Suprapubic skin (tissue), 4 donors: ENCODE results near the gene MAG.

ENCODE experiments used
- EP300 ChIP-seq: sonication (generic); formaldehyde crosslinking; IDR thresholded peaks from one replicate; pipeline ENCODE4 v1.6.1; 2017; ENCODE audit warnings: antibody characterized with exemption
- POLR2A ChIP-seq, 2 donors: fragments of 450-650 bp; IDR thresholded peaks; one replicate each; pipeline ENCODE4 v1.6.1; 2017; ENCODE audit warnings: antibody characterized with exemption in 2 of 2, mild to moderate bottlenecking in 2 of 2, moderate library complexity in 2 of 2
- POLR2AphosphoS5 ChIP-seq, 3 donors: sonication (generic); formaldehyde crosslinking; IDR thresholded peaks; one replicate each; pipeline ENCODE4 v1.6.1; 2017; ENCODE audit warnings: antibody characterized with exemption in 3 of 3
- TF ChIP-seq, protein P1 (sequence below), 2 donors: fragments of 200-600 bp in 1 of 2; fragments of 450-650 bp in 1 of 2; sonication (generic) in 1 of 2; IDR thresholded peaks; one replicate each; pipeline ENCODE4 v1.5.1; 2016 to 2019; ENCODE audit warnings: antibody characterized with exemption in 2 of 2, mild to moderate bottlenecking in 1 of 2, moderate library complexity in 1 of 2

DNA sequence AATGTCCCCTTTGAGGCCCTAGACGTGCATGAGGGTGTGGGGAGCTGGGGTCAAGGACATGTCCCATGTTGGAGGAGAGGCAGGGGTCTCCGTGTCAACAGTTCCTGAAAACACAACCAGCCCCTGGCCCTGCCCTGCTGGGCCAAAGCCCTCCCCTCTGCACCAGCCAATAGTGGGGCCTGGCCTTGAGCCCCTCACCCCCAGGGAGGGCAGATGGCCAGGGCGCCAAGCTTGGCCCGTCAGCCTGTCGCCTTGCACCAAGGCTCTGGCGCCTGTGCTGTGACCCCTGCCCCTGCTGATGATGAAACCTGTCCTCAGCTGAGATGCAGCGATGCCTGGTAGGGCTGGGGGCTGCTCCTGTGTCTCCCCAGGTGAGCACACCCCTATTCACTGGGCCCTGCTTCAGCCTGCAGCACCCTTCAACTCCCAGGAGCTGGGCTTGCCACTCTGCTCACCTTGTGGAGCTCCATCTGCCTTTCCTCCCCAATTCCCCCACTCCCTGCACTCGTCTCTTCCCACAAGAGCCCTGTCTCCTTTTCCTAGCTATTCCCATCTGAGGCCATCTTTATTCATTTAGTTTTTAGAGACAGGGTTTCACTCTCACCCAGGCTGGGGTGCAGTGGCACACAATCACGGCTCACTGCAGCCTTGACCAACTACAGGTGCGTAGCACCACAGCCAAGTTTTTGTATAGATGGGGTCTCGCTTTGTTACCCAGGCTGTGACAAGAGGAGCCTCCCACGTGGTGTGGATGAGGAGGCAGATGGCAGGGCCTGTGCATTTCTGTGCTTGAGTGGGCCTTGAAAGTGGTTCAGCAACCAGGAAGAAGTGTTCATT, 11.8 kb upstream of the MAG start:
- TF ChIP-seq POLR2A (IDR thresholded peaks at IDR 0.05), result no peak
- TF ChIP-seq, protein P1, sequence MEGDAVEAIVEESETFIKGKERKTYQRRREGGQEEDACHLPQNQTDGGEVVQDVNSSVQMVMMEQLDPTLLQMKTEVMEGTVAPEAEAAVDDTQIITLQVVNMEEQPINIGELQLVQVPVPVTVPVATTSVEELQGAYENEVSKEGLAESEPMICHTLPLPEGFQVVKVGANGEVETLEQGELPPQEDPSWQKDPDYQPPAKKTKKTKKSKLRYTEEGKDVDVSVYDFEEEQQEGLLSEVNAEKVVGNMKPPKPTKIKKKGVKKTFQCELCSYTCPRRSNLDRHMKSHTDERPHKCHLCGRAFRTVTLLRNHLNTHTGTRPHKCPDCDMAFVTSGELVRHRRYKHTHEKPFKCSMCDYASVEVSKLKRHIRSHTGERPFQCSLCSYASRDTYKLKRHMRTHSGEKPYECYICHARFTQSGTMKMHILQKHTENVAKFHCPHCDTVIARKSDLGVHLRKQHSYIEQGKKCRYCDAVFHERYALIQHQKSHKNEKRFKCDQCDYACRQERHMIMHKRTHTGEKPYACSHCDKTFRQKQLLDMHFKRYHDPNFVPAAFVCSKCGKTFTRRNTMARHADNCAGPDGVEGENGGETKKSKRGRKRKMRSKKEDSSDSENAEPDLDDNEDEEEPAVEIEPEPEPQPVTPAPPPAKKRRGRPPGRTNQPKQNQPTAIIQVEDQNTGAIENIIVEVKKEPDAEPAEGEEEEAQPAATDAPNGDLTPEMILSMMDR (IDR thresholded peaks at IDR 0.05), result no peak
- no peak for TF ChIP-seq POLR2AphosphoS5 (IDR thresholded peaks at IDR 0.05)
- TF ChIP-seq EP300, result no peak
